HepG2 (cell line): ENCODE measurements around the gene ZMYND10. TPM values are rescaled to one million over a fixed set of nuclear protein-coding genes. Genes with fewer than 3 reads are reported as not detected.

Source experiments
- AGO2 ChIP-seq: fragments of 200-400 bp; formaldehyde crosslinking; optimal IDR thresholded peaks from 2 replicates; pipeline ENCODE3; 2017; ENCODE audit warnings: mild to moderate bottlenecking, low read depth, low read length, moderate library complexity
- CHCHD3 ChIP-seq: sonication (generic); formaldehyde crosslinking; IDR thresholded peaks from 2 replicates; pipeline ENCODE4 v1.8.0; 2022; ENCODE audit warnings: mild to moderate bottlenecking, missing genetic modification reagents, moderate library complexity
- GABPA ChIP-seq, 2 experiments: IDR thresholded peaks; 2 replicates each; pipeline ENCODE4 v1.6.1; 2011 to 2016; ENCODE audit warnings: low read depth in 2 of 2, low read length in 1 of 2, missing biosample characterization in 1 of 2, missing genetic modification characterization in 1 of 2
- GABPB1 ChIP-seq: IDR thresholded peaks from 2 replicates; pipeline ENCODE4 v1.6.1; 2016; ENCODE audit warnings: mild to moderate bottlenecking, missing genetic modification reagents, moderate library complexity, missing compliant biosample characterization
- HDAC6 ChIP-seq: fragments of 200-600 bp; sonication (generic); IDR thresholded peaks from 2 replicates; pipeline ENCODE4 v1.7.0; 2017; ENCODE audit warnings: mild to moderate bottlenecking, antibody characterized with exemption, low read length, low read depth
- NCOA5 ChIP-seq: sonication (generic); formaldehyde crosslinking; IDR thresholded peaks from 2 replicates; pipeline ENCODE4 v1.4.0; 2020; ENCODE audit warnings: missing genetic modification reagents
- NFE2L2 ChIP-seq: fragments of 150-350 bp; IDR thresholded peaks from 2 replicates; pipeline ENCODE4 v1.6.1; 2014; ENCODE audit warnings: low read length
- RARG ChIP-seq: sonication (generic); formaldehyde crosslinking; IDR thresholded peaks from 2 replicates; pipeline ENCODE4 v1.4.0; 2020; ENCODE audit warnings: low read depth, mild to moderate bottlenecking, missing genetic modification reagents
- RORA ChIP-seq: sonication (generic); formaldehyde crosslinking; IDR thresholded peaks from 2 replicates; pipeline ENCODE4 v1.5.0; 2020; ENCODE audit warnings: mild to moderate bottlenecking, missing genetic modification reagents, moderate library complexity
- ZFP91 ChIP-seq: sonication (generic); formaldehyde crosslinking; IDR thresholded peaks from 2 replicates; pipeline ENCODE4 v1.9.0; 2022; ENCODE audit warnings: missing genetic modification reagents, mild to moderate bottlenecking, borderline replicate concordance
- ZNF138 ChIP-seq: sonication (generic); formaldehyde crosslinking; IDR thresholded peaks from 2 replicates; pipeline ENCODE4 v1.5.0; 2020; ENCODE audit warnings: mild to moderate bottlenecking, low read depth, missing genetic modification reagents
- ZNF160 ChIP-seq: sonication (generic); formaldehyde crosslinking; IDR thresholded peaks from 2 replicates; pipeline ENCODE4 v1.8.0; 2022; ENCODE audit warnings: mild to moderate bottlenecking, inconsistent platforms, missing genetic modification reagents
- ZNF609 ChIP-seq: sonication (generic); formaldehyde crosslinking; IDR thresholded peaks from 2 replicates; pipeline ENCODE4 v1.4.0; 2020; ENCODE audit warnings: mild to moderate bottlenecking, missing genetic modification reagents, borderline replicate concordance
- ZNF841 ChIP-seq: sonication (generic); formaldehyde crosslinking; IDR thresholded peaks from 2 replicates; pipeline ENCODE4 v1.8.1; 2023; ENCODE audit warnings: missing genetic modification reagents, borderline replicate concordance
- ZSCAN9 ChIP-seq: IDR thresholded peaks from 2 replicates; pipeline ENCODE4 v1.6.1; 2016; ENCODE audit warnings: borderline replicate concordance
- polyA plus RNA-seq, 8 experiments: library from polyadenylated mRNA; depleted of rRNA in 3 of 8; stranded (reverse) in 7 of 8; unstranded in 1 of 8; fragments of >200 nt; fragmentation: Illumina TruSeq in 4 of 8; extraction: Trizol in 4 of 8; gene quantifications; 2 replicates each; pipeline versions ENCODE4 v1.2.1 to v1.2.3, GENCODE V29; 2011 to 2016; ENCODE audit warnings: low read depth in 4 of 8, missing spikeins in 1 of 8, mixed read lengths in 1 of 8; ENCODE audit not compliant: insufficient read depth in 1 of 8
- total RNA-seq, 5 experiments: library from RNA; depleted of rRNA; stranded (reverse); fragments of >200 nt; fragmentation: Illumina TruSeq; extraction: Trizol; gene quantifications; 2 replicates each; pipeline ENCODE4 v1.2.3, GENCODE V29; 2016; ENCODE audit warnings: low read depth in 1 of 5
- TF ChIP-seq, protein P1 (sequence below): sonication (generic); formaldehyde crosslinking; IDR thresholded peaks from 2 replicates; pipeline ENCODE4 v1.4.0; 2020; ENCODE audit warnings: missing genetic modification reagents, mild to moderate bottlenecking, borderline replicate concordance
- TF ChIP-seq, protein P2 (sequence below): fragments of 450-650 bp; IDR thresholded peaks from 2 replicates; pipeline ENCODE4 v1.6.1; 2016

ZMYND10 gene
- total and polyA plus RNA-seq, 2 of the 13 experiments (the other 11 are each of a cell fraction or from before 2014, with no cell fraction given) = 0.60 to 0.74 TPM

- TF ChIP-seq ZFP91 (CRISPR knock-in tag) (peak; percentile 89), ZNF609 (CRISPR knock-in tag) (no peak), ZNF138 (CRISPR knock-in tag) (peak; percentile 11; the same call in 1 of the 2 replicates), CHCHD3 (CRISPR knock-in tag) (no peak), GABPA (IDR thresholded peaks at IDR 0.05; ENCODE audit: low read depth, low read length) (no peak), GABPA (CRISPR knock-in tag; IDR thresholded peaks at IDR 0.05; ENCODE audit: low read depth) (peak; percentile 83), ZNF160 (CRISPR knock-in tag) (no peak), NCOA5 (no peak), GABPB1 (CRISPR knock-in tag) (peak; percentile 94), AGO2 (no peak), NFE2L2 (peak; percentile 26; the same call in 1 of the 2 replicates), HDAC6 (no peak), RORA (CRISPR knock-in tag) (no peak), ZSCAN9 (CRISPR knock-in tag) (peak; percentile 52; the same call in 1 of the 2 replicates), RARG (no peak), ZNF841 (CRISPR knock-in tag) (no peak)
- TF ChIP-seq, protein P1, sequence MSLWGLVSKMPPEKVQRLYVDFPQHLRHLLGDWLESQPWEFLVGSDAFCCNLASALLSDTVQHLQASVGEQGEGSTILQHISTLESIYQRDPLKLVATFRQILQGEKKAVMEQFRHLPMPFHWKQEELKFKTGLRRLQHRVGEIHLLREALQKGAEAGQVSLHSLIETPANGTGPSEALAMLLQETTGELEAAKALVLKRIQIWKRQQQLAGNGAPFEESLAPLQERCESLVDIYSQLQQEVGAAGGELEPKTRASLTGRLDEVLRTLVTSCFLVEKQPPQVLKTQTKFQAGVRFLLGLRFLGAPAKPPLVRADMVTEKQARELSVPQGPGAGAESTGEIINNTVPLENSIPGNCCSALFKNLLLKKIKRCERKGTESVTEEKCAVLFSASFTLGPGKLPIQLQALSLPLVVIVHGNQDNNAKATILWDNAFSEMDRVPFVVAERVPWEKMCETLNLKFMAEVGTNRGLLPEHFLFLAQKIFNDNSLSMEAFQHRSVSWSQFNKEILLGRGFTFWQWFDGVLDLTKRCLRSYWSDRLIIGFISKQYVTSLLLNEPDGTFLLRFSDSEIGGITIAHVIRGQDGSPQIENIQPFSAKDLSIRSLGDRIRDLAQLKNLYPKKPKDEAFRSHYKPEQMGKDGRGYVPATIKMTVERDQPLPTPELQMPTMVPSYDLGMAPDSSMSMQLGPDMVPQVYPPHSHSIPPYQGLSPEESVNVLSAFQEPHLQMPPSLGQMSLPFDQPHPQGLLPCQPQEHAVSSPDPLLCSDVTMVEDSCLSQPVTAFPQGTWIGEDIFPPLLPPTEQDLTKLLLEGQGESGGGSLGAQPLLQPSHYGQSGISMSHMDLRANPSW = no peak
- TF ChIP-seq, protein P2, sequence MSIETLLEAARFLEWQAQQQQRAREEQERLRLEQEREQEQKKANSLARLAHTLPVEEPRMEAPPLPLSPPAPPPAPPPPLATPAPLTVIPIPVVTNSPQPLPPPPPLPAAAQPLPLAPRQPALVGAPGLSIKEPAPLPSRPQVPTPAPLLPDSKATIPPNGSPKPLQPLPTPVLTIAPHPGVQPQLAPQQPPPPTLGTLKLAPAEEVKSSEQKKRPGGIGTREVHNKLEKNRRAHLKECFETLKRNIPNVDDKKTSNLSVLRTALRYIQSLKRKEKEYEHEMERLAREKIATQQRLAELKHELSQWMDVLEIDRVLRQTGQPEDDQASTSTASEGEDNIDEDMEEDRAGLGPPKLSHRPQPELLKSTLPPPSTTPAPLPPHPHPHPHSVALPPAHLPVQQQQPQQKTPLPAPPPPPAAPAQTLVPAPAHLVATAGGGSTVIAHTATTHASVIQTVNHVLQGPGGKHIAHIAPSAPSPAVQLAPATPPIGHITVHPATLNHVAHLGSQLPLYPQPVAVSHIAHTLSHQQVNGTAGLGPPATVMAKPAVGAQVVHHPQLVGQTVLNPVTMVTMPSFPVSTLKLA = peak; percentile 74
These were observed 53.1 kb downstream of the ZMYND10 start, which contains the start of gene IFRD2 (continued) for GRCh38 chr3:50292159-50293078.
